Activated CD8-positive, alpha-beta memory T cell treated with anti-CD3 and anti-CD28 coated beads, Interleukin-2, amount 50 U/mL, for 24 hours (primary cell): ENCODE measurements around the gene FRAT1.

ENCODE experiments used
- DNase-seq: peaks from one replicate; pipeline ENCODE4 v3.0.0-alpha.2; 2020; ENCODE audit errors: extremely low read depth

Gene FRAT1

GRCh38 chr10:97365761-97366351 is 46.8 kb downstream of the FRAT1 start:
- no peak for DNase-seq

- no peak for DNase-seq
Measured at GRCh38 chr10:97366572-97366971, 47.5 kb downstream of the FRAT1 start.

GRCh38 chr10:97367126-97367649 is 48.1 kb downstream of the FRAT1 start:
- DNase-seq: no peak
